Forelimb muscle (tissue), 1 donor: Measurements from ENCODE around the gene CTSC. TPM values are rescaled to one million over a fixed set of nuclear protein-coding genes. Genes with fewer than 3 reads are reported as not detected.

Experiments used
- DNase-seq: peaks from one replicate; pipeline ENCODE4 v3.0.0-alpha.2; 2013; ENCODE audit warnings: low read depth
- polyA plus RNA-seq: library from polyadenylated mRNA; unstranded; fragments of 120-200 nt; gene quantifications from one replicate; pipeline ENCODE4 v1.2.1, GENCODE V29; 2013; ENCODE audit not compliant: insufficient read length

CTSC gene
- polyA plus RNA-seq, 1 donor, result 26.1 TPM

DNA sequence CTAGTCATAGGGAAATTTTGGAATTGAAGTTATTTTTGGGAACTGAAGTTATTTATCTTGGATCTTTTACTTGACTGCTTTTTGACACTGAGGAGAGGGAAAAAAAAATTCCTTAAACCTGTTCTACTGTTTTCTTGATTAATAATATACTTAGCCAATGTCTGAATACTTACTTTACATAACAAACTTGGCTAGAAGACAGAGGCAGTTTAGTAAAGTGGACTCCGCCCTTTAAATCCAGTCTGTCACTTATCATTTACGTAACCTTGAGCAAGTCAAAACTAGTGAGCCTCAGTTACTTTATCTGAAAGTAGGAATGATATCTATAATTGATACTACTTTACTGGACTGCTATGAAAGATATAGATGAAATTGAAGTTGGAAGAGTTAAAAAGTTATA is 19.5 kb downstream of the CTSC start:
- no peak for DNase-seq

DNA sequence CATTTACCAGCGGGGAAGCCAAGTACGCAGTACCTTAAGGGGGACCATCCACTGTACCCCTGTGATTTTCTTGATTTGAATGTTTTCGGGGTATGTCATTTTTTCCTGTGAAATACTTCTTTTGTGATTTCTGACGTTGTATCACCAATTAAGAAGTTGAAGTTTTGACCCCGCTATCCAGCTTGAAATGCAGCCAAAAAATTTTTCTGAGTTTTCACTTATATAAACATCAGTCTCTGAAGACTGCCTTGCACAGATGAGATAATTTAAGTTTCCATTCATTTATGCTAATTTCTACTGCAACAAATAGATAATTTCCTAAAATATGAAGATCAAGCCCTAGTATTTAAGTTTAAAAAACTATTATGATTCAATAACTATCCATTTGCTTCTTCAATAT is 20.0 kb downstream of the CTSC start:
- DNase-seq, result no peak

DNA sequence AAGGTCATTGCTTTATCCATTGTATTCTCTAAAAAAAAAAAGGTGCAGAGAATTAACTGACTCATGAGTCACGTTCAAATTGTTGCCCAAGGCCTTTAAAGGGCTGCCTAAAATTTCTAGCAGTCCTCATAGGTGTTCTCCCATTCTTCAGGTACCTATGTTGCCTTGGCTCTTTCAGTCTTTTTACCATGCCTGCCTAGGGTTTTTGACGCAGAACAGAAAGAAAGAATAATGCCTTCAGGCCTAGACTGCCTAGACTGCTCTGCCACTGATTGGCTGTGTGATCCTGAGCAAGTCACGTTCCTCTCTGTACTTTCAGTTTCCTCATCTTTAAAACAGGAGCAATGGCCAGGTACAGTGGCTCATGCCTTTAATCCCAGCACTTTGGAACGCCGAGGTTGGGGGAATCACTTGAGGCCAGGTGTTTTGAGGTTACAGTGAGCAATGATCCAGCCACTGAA is 21.5 kb downstream of the CTSC start:
- DNase-seq, result no peak

DNA sequence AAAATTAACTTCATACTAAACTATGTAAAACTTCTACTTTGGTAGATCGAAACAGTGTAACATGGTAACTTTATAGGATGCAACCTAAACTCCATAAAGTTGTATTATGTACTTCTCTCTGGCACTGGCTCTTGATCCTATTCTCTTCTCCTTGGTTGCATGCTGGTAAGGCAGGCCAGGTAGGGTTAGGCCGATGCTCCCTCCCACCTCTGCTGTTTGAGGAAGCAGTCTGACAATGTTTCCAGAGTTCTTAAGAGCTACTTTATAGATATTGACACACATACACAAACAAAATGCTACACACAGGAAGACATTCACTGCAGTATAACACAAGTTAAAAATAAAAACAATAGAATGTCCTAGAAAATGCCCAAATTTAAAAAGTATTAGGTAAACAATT is 22.5 kb downstream of the CTSC start:
- no peak for DNase-seq

DNA sequence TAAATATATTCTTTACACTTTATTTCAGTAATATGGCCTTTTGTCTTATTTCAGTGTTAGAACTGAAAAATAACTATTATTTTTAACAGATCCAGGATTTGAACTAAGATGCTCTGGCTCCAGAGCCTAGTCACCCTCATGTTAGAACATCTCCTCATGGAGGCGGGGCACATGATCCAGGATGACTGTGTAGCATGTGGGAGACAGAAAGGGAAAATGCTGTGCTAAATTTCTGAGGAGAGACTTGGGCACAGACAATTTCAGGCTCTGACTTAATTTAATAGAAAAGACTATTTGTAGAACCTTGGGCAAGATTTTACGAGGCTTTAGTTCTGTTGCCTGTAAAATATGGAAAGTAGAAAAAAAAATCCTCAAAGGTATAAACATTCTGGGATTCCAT is 24.1 kb downstream of the CTSC start:
- DNase-seq, result no peak

DNA sequence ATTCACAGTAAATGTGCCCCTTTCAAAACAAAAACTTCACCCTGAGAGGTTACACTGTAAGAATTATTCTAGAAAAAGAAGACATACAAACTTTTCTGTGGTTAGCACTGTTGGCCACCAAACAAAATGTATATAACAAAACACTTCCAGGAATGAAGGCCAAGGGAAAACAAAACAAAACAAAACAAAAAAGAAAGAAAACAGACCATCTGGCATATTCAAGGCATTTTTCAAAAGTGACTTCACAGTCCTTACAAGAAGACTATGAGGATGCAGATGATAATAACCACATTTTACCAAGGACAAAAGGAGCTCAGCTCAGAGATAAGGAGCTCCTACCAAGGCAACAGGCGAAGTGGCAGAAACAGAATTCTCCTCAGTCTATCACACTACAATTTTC is 24.9 kb downstream of the CTSC start:
- DNase-seq, result no peak

DNA sequence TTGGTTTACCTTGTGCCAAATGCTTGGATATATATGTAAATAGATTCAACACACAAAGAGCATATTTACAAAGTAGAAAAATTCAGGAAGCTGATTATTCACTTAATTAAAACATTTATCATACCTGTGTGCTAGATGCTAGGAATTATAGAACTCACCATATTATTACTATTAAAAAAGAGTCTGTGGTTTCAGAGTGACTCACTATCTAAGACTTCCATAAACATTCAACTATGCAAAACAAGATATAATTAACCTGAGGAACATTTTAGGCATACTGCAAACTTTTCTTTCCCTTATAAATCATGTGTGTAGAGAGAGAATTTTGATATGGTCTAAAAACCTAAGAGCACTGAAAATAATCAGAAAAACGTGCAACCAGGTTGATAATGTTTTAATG is 27.3 kb downstream of the CTSC start:
- no peak for DNase-seq

DNA sequence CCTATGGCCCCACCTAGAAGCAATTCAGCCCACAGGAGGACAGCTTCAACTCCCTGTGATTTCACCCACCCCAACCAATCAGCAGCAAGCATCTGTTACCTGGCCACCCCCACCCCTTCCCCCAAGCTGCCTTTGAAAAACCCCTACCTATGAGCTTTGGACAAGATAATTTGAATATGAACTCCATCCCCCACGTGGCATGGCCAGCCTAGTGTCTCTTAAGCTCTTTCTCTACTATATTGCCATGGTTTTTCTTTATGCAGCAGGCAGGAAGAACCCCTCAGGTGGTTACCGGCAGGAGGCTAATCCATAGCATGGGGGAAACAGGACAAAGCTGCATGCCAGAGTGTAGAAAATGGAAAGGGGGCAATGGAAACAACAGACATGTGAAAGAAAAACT is 29.0 kb downstream of the CTSC start:
- DNase-seq, result no peak

DNA sequence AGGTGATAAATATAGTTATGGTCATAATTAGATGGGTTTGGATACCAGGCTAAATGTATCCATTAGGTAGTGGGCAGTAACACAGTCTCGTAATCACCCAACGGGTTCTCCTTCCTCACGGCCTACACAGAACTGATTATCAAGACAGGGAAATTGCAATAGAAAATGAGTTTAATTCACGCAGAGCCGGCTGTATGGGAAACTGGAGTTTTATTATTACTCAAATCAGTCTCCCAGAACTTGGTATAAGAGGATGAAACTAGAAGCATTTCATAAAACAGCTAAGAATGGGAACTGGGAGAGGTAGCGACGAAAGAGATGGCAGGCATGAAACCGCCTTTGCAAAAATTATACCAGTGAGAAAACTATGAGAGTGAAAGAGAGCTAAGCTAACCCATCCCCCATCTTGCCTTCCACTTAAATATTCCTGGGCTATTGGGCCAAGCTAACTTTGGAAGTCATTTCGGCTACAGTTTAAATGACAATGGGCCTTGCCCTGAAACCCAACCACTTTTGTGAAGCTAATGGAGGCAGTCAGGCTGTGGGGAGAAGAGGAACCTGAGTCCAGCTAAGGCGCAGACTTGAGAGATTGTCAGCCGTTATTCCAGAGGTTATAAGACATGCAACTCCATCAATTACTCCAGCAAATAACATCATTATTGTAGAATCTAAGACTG is 29.6 kb downstream of the CTSC start:
- DNase-seq, result no peak

DNA sequence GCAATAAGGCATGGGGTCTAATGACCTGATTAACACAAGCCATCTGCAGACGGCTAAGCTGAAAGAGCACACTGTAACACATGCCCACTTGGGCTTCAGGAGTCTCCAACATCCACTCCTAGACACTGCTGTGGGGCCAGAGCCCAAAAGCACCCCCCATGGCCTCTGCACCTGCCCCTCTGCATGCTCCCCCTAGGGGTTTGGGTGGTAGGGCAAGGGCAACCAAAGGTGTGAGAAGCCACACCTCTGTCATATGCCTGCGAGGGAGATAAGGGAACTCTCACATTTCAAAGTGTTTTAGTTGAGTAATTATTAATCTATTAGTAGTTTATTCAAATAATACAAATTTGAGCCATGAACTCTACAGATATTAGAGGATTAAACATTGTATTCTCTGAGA is 30.8 kb downstream of the CTSC start:
- DNase-seq, result no peak

DNA sequence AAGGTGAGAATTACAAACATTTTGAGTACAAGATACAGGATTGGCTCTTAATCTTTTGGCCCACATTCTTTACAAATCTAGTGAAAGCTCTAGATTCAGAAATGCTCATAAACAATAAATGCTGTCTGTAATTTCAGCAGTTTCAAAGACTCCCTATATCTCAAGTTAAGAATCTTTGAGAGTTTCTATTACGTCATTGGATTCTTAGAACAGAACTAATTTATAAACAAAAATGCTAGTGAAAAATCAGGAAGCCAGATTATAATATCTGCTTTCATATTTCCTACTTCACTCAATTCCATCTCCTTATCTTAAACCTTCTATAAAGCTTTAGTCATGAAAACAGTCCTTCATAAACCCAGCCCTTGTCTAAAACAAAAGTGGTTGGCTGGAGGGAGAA is 32.1 kb downstream of the CTSC start:
- DNase-seq, result no peak

DNA sequence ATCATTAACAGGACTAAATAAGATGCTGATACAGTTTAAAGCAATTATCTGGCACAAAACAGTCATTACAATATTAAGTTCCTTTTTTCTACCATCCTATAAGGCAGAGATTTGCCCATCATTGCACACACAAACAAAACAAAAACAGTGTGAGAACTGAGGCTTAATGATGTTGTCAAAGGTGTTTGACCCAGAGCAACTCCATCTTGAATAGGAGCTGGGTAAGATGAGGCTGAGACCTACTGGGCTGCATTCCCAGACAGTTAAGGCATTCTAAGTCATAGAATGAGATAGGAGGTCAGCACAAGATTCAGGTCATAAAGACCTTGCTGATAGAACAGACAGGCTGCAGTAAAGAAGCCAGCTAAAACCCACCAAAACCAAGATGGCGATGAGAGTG is 33.2 kb downstream of the CTSC start:
- DNase-seq, result no peak

DNA sequence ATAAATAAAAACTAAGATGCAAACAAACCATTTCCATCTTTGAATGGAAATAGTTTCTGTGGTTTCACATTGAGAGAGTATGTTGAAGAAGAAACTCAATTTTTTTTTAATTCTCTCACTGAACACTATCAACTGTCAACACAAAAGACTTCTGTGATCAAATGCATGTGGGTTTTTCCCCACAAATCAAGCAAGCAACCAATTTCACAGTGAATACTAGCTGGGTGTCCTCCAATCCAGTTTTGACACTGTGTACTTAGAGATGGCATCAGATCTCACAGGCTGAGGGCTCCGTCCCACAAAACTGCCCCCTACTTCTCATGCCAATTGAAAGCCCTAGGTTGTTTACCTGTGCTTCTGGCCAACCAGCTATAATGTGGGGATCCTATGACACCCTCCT is 34.5 kb downstream of the CTSC start:
- no peak for DNase-seq

DNA sequence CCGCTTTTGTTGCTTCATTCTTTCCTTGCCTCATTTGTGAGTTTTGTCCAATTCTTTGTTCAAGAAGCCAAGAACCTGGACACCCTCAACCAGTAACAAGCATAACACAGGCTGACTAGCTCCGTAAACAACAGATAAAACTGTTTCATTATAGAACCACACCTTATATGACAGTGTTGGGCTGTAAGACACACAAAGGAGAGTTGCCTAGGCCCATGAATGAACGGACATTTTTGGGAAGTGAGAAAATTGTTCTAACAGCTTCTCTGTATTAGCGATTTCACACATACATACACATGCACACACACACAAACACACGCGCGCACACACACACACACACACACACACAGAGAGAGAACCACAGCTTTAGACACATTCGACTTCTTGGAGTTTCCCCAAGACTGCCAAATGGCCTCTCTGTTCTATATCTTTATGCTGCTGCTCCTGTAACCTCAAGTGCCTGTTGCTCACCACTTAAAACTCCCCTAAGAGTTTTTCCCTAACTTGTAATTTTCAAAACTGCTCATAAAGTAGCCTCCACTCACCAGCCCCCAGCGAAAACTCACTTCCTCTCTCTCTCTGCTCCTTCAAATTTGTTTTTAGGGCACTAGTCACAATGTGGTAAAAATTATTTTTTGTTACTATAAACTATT is 35.9 kb downstream of the CTSC start:
- no peak for DNase-seq

DNA sequence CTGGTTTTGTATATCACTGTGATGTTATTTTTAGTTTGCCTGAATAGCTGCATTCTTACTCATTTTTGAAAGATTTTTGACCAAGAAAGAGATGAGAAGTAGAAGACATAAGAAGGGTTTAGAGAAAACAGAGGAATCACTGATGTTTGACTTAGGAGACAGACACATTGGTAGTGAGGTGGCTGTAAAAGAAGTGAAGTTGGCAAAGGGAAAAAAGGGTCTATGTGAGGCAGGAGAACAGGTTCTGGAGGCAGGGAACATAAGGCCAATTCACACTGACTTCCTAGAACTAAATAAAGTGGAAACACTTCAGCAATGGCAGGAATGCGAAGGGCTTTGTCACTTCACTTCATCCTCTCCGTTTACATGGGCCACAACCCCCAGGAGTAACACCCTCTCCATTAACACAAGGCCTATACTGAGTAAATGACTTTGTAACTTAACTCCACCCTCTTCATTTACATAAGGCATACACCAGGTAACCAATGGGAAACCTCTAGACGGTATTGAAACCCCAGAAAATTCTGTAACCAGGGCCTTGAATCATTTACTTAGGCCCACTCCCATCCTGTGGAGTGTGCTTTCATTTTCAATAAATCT is 36.5 kb downstream of the CTSC start:
- DNase-seq, result no peak

DNA sequence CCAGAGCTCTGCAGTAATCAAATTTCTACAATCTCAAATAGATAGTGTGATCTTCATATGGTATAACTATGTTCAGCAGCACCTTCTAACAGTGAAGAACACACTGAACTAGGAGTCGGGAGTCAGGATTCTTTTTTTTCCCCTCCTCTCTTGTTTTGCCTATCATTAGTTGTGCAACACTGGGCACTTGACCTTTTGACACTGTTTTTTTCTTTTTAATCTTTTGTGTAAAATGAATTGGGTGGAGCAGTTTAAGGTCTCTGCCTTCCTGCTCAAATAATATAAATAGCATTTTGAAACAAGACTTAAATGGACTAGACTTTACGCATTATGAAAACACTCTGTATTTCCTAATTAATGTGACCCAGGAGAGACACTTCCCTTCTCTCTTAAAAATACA is 39.7 kb downstream of the CTSC start:
- DNase-seq, result no peak

DNA sequence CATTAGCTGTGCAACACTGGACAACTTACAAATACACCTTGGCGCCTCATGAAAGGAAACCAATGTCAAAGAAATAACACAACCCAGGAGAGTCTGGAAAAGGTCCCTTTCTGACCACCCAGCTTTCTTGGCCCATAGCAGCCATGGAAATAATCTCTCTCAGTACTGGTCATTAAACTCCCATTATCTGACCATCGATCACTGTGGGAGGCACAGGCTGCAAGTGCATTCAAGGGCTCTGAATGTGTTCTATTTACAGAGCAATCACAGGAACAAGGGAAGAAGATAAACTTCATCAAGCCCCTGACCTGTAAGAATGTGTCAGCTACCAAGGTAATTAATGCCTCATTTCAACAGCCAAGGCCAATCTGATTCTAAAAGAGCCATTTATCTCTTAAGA is 40.1 kb downstream of the CTSC start:
- no peak for DNase-seq

DNA sequence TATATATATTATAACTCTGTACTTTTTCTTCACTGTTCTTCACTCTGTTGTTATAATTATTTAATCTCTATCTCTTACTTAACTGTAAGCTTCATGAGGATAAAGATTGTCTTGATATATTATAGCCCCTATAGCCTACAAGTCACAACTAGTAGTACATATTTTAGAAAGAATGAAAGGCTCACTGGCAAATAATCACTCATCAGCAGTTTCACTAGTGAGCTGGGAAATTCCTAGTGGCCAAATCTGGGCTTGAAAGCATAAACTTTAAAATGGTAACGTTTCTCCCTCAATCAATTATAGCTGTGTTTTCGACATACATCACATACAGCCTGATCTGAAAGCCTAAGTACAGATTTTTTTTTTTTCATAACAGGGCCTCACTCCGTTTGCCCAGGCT is 42.5 kb downstream of the CTSC start:
- DNase-seq, result no peak

DNA sequence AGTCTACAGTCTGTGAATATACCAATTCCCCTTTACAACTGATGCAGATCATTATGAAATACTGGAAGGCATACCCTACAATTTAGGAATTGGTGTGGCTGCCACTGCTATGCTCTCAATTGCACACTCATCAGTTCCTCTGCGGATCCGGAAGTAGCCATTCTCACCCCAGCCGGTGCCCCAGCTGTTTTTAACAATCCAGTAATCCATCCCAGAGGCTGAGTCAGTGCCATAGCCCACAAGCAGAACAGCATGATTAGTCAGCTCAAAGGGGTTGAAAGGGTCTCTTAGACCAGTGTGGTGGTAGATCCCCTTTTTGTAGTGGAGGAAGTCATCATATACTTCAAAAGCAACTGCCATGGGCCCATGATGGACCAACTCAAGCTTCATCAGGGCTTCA is 43.6 kb downstream of the CTSC start:
- DNase-seq, result no peak

DNA sequence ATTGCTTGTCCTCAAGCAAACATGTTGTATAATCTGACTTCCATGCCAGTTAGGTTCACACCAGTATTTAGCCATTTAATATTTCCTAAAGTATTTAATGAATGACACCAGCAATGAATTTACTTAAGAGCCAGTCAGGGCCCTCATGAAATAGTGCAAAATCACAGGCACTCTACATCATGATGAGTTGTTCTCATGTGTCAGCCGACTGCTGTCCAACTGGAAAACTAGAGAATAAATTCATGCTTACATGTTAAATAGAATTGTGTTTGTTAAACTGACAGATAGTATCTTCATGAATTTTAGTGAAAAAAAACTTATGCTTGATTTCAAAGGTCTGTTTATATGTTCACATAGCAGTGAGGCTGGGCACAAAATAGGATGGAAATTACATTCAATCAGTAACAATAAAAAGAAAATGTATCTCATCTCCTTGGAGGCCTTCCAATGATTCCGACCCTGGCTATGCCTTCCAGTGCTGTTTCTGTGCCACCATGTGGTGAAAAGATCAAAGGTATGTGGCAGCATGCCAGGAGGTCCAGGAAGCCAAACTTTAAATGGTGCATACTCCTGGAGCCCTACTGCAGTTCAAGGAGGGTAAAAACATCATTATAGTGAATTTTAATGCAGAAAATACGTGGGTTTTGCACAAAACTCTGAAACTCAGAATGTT is 45.2 kb downstream of the CTSC start:
- no peak for DNase-seq

DNA sequence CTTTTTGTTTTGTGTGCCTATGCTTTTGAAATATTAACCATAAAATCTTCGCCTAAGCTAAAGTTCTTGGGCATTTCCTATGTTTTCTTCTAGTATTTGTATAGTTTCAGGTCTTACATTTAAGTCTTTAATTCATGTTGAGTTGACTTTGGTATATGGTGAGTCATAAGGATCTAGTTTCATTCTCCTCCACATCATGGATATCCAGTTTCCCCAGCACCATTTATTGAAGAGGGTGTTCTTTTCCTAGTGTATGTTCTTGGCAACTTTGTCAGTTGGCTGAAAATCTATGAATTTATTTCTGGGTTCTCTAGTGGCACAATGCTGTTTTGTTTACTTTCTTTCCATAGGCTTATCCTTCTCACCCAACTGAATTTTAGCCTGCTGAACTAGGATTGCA is 49.0 kb downstream of the CTSC start:
- DNase-seq, result no peak

DNA sequence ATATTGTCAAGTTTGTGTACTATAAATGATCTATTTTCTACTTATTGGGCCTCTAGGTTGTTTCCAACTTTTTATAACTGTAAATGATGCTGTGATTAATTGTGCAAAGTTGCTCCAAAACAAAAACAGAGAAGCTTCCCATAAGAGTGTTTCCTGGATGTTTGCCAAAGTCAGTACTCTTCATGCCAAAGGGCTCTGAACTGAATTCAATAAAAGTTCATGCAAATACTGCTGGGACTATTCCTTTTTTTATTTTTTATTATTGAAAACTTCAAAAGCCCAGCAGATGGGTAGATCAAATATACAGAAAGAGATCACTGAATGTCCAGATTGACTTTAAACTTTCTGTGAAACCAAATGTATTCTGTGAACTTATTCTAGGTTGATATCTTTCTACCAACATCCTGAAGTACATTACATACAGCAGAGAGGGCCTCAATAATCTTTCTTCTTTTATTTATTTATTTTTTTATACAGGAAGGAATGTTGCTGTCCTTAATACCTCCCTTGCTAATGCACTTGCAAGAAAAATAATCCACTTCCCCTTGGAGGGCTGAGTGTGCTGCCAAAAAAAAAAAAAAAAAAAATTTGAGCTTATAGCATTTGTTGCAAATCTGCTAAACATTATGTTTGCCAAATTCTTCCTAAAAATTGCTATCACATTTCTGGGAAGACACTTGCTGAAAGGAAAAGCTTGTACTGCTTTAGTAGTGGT is 53.0 kb downstream of the CTSC start:
- peak; percentile 58 for DNase-seq
